Activated naive CD8-positive, alpha-beta T cell treated with anti-CD3 and anti-CD28 coated beads, Interleukin-2, amount 50 U/mL, for 24 hours (primary cell): Measurements from ENCODE around the gene XPO6.
"Not testable (repeated sequence)": the region's sequence is repeated elsewhere in the genome, so short reads cannot be mapped to it uniquely, and the experiment has no call there.

ENCODE experiments used
- ATAC-seq: fragments of 150-1000 bp; cut with Tn5 transposase; one replicate; pipeline ENCODE4 v1.10.0; 2021
- DNase-seq: peaks from one replicate; pipeline ENCODE4 v3.0.0; 2021
- H3K27ac Mint-ChIP-seq: one replicate; pipeline ENCODE4 v1.8.0; 2021; ENCODE audit warnings: mild to moderate bottlenecking, mixed read lengths
- H3K27me3 Mint-ChIP-seq: one replicate; pipeline ENCODE4 v1.8.0; 2021; ENCODE audit warnings: mixed read lengths
- H3K36me3 Mint-ChIP-seq: one replicate; pipeline ENCODE4 v1.8.0; 2021; ENCODE audit warnings: low read depth, mixed read lengths
- H3K4me1 Mint-ChIP-seq: one replicate; pipeline ENCODE4 v1.8.0; 2021; ENCODE audit warnings: mixed read lengths
- H3K4me3 Mint-ChIP-seq: one replicate; pipeline ENCODE4 v1.8.0; 2021; ENCODE audit warnings: mild to moderate bottlenecking, moderate library complexity, mixed read lengths
- H3K9me3 Mint-ChIP-seq: one replicate; pipeline ENCODE4 v1.8.0; 2021; ENCODE audit warnings: mixed read lengths

Gene XPO6

DNA sequence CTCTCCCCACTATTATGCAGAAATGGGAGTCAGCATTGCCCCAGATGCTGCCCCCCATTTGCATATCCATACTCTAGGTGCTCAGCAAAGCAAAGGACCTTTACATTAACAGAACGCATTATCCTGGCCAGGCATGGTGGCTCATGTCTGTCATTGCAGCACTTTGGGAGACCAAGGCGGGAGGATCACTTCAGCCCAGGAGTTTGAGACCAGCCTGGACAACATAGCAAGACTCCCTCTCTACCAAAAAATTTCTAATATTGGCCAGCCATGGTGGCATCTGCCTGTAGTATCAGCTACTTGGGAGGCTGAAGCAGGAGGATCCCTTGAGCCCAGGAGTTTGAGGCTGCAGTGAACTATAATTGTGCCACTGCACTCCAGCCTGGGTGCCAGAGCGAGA, 12.1 kb upstream of the XPO6 start:
- not testable (repeated sequence) for H3K27ac Mint-ChIP-seq

GRCh38 chr16:28219777-28220176, 8.0 kb upstream of the XPO6 start:
- H3K4me1 Mint-ChIP-seq, ATAC-seq, H3K27me3 Mint-ChIP-seq, H3K27ac Mint-ChIP-seq, H3K9me3 Mint-ChIP-seq, H3K36me3 Mint-ChIP-seq, DNase-seq, H3K4me3 Mint-ChIP-seq: not testable (repeated sequence)

More for the DNA sequence above, 12.1 kb upstream of the XPO6 start:
- not testable (repeated sequence) for DNase-seq, H3K9me3 Mint-ChIP-seq, H3K4me1 Mint-ChIP-seq, H3K36me3 Mint-ChIP-seq, H3K4me3 Mint-ChIP-seq, ATAC-seq, H3K27me3 Mint-ChIP-seq

DNA sequence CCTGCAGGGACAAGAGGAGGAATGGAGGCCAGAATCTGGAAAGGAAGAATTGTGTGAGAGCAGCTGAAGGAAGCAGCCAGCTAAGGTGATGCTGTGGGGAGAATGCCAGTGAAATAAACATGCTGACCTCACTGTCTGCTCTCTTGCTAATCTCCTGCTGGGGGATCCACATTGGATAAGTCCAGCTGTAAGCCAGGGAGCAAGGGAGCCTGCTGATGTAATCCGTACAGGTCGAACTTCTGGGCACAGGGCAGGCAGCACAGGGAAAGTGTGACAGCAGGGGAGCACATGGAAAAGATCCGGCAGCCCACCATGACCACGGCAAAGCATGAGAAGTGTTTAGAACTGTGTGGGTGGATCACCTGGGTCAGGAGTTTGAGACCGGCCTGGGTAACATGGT, 7.5 kb upstream of the XPO6 start:
- Mint-ChIP-seq H3K27ac (no peak overlapping the region), H3K9me3 (no peaks in the 10 kb centered on the region), H3K4me1 (no peaks in the 10 kb centered on the region), H3K36me3 (no peaks in the 10 kb centered on the region), H3K27me3 (no peaks in the 10 kb centered on the region), H3K4me3 (no peak overlapping the region)
- ATAC-seq: no peak
- no peak for DNase-seq

DNA sequence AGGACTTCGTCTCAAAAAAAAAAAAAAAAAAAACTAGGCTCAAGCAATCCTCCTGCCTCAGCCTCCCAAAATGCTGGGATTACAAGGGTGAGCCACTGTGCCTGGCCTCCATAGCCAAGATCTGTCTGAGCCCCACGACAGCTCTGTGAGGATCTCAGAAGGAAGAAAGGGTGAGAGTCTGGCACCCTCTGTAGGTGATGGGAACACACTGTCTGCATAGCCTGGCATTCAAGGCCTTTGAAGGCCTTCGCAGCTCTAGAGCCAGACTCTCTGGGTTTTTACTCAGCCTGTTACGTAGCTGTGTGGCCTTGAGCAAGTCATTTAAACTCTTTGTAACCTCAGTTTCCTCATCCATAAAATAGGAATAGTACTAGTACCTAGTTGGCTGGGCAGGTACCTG, 6.3 kb upstream of the XPO6 start:
- H3K4me1 Mint-ChIP-seq: peaks cover 2% of the 10 kb centered on the region
- H3K4me3 Mint-ChIP-seq: no peak overlapping the region
- DNase-seq: peak; percentile 37
- no peaks in the 10 kb centered on the region for H3K9me3 Mint-ChIP-seq
- peak; percentile 98 for ATAC-seq
- H3K27me3 Mint-ChIP-seq: no peaks in the 10 kb centered on the region
- no peak overlapping the region for H3K27ac Mint-ChIP-seq
- no peaks in the 10 kb centered on the region for H3K36me3 Mint-ChIP-seq

DNA sequence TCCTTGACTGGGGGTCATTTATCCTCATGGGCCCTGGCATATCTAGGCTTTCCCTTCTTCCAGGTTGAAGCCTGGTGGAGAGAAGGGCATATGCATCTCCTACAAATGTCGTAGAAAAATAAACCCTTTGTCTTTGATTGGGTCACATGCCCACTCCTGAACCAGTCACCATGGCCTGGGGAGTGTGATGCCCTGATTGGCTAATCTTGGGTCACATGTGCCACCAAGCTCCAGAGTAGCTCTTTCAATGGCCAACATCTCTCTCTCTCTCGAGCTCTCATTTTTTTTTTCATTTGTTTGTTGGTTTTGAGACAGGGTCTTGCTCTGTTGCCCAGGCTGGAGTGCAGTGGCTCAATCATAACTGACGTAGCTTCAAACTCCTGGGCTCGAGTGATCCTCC, 5.6 kb upstream of the XPO6 start:
- peaks cover 6% of the 10 kb centered on the region for H3K4me1 Mint-ChIP-seq
- no peaks in the 10 kb centered on the region for H3K36me3 Mint-ChIP-seq
- no peak for ATAC-seq
- no peak overlapping the region for H3K27ac Mint-ChIP-seq
- H3K27me3 Mint-ChIP-seq: no peaks in the 10 kb centered on the region
- H3K4me3 Mint-ChIP-seq: no peak overlapping the region
- DNase-seq: no peak
- H3K9me3 Mint-ChIP-seq: no peaks in the 10 kb centered on the region

- H3K36me3 Mint-ChIP-seq: peaks cover 16% of the 10 kb centered on the region
- ATAC-seq (no peak), DNase-seq (no peak)
- H3K27ac Mint-ChIP-seq: no peak overlapping the region
- H3K27me3 Mint-ChIP-seq: no peaks in the 10 kb centered on the region
- no peak overlapping the region for H3K4me3 Mint-ChIP-seq
- peaks cover 25% of the 10 kb centered on the region for H3K4me1 Mint-ChIP-seq
- no peaks in the 10 kb centered on the region for H3K9me3 Mint-ChIP-seq
Observed at GRCh38 chr16:28213396-28213795, 1.6 kb upstream of the XPO6 start.

- Mint-ChIP-seq H3K4me1 (peaks cover 33% of the 10 kb centered on the region), H3K27me3 (no peaks in the 10 kb centered on the region), H3K36me3 (peaks cover 25% of the 10 kb centered on the region), H3K27ac (peak overlapping the region; percentile 93), H3K9me3 (no peaks in the 10 kb centered on the region), H3K4me3 (peak overlapping the region; percentile 79)
- DNase-seq (no peak), ATAC-seq (no peak)
Observed at GRCh38 chr16:28212532-28212873, 738 bp upstream of the XPO6 start.

GRCh38 chr16:28210979-28211588, 681 bp downstream of the XPO6 start:
- Mint-ChIP-seq H3K27me3 (no peaks in the 10 kb centered on the region), H3K27ac (peak overlapping the region; percentile 82), H3K9me3 (no peaks in the 10 kb centered on the region), H3K36me3 (peaks cover 35% of the 10 kb centered on the region), H3K4me3 (peak overlapping the region; percentile 91), H3K4me1 (peaks cover 45% of the 10 kb centered on the region)
- ATAC-seq (peak; percentile 80), DNase-seq (peak; percentile 79)

DNA sequence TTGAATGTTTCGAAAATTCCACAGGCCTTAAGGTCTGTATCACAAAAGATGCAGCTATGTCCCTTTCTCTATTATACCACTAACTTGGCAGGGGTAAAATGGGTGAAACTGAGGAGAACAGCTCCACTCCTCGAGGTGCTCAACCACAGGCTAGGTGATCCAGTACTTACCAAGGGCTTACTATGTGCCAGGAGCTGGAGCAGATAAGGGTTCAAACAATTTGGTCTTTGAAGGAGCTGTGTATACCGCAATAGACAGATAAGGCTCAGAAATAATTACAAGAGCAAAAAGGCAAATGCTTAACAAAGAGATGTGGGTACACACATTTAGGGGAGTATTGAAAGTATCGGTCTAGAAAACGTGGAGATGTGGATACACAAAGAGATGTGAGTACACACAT, 1.5 kb downstream of the XPO6 start:
- H3K27me3 Mint-ChIP-seq: no peaks in the 10 kb centered on the region
- H3K4me1 Mint-ChIP-seq: peaks cover 49% of the 10 kb centered on the region
- peaks cover 35% of the 10 kb centered on the region for H3K36me3 Mint-ChIP-seq
- ATAC-seq (no peak), DNase-seq (no peak)
- peak overlapping the region; percentile 91 for H3K4me3 Mint-ChIP-seq
- H3K27ac Mint-ChIP-seq: peak overlapping the region; percentile 82
- no peaks in the 10 kb centered on the region for H3K9me3 Mint-ChIP-seq

DNA sequence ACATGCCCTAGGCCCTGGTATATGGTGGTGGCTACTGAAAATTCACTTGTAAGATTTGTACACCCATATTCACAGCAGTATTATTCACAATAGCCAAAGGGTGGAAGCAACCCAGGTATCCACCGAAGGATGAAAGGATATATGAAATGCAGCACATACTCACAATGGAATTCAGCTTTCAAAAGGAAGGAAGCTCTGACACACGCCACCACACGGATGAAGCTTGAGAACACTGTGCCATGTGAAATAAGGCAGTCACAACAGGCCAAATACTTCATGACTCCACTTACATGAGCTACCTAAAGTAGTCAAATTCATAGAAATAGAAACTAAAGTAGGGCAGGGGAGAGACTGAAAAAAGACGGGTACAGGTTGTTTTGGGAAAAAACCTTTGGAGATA, 2.9 kb downstream of the XPO6 start:
- peak overlapping the region; percentile 82 for H3K27ac Mint-ChIP-seq
- H3K4me1 Mint-ChIP-seq: peaks cover 49% of the 10 kb centered on the region
- ATAC-seq (no peak), DNase-seq (no peak)
- H3K36me3 Mint-ChIP-seq: peaks cover 35% of the 10 kb centered on the region
- H3K9me3 Mint-ChIP-seq: no peaks in the 10 kb centered on the region
- H3K4me3 Mint-ChIP-seq: peak overlapping the region; percentile 91
- no peaks in the 10 kb centered on the region for H3K27me3 Mint-ChIP-seq

- Mint-ChIP-seq H3K4me3 (peak overlapping the region; percentile 91), H3K27ac (peak overlapping the region; percentile 60), H3K9me3 (no peaks in the 10 kb centered on the region), H3K4me1 (peaks cover 47% of the 10 kb centered on the region), H3K27me3 (no peaks in the 10 kb centered on the region), H3K36me3 (peaks cover 35% of the 10 kb centered on the region)
- DNase-seq (no peak), ATAC-seq (no peak)
Observed at GRCh38 chr16:28208131-28208530, 3.6 kb downstream of the XPO6 start.

DNA sequence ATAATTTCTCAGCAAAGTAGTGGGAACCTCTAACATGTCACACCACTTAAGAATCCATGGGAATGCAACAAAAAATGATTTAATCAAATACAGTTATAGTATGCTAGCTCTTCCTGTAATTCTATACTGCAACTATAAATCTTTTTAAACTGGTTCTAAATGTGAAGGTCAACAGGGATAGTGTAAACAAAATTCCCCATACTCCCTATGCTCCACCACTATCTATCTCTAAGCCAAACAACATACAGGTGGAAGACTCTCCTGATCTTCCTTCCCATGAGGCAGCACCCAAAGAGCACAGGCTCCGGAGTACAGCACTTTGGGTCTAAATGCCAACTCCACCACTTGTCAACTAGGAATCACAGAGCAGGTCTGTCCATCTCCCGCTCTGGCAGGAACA, 4.4 kb downstream of the XPO6 start:
- Mint-ChIP-seq H3K9me3 (no peaks in the 10 kb centered on the region), H3K27me3 (no peaks in the 10 kb centered on the region), H3K36me3 (peaks cover 35% of the 10 kb centered on the region), H3K4me3 (peak overlapping the region; percentile 47), H3K27ac (peak overlapping the region; percentile 50), H3K4me1 (peaks cover 44% of the 10 kb centered on the region)
- ATAC-seq (no peak), DNase-seq (no peak)

GRCh38 chr16:28205974-28206373, 5.8 kb downstream of the XPO6 start:
- Mint-ChIP-seq H3K4me3 (no peak overlapping the region), H3K9me3 (no peaks in the 10 kb centered on the region), H3K27ac (no peak overlapping the region), H3K36me3 (peaks cover 40% of the 10 kb centered on the region), H3K27me3 (no peaks in the 10 kb centered on the region), H3K4me1 (peaks cover 44% of the 10 kb centered on the region)
- DNase-seq (no peak), ATAC-seq (no peak)

GRCh38 chr16:28205117-28205899, 6.5 kb downstream of the XPO6 start:
- no peaks in the 10 kb centered on the region for H3K9me3 Mint-ChIP-seq
- no peaks in the 10 kb centered on the region for H3K27me3 Mint-ChIP-seq
- H3K4me1 Mint-ChIP-seq: peaks cover 51% of the 10 kb centered on the region
- H3K27ac Mint-ChIP-seq: no peak overlapping the region
- ATAC-seq (no peak), DNase-seq (no peak)
- H3K4me3 Mint-ChIP-seq: no peak overlapping the region
- peaks cover 44% of the 10 kb centered on the region for H3K36me3 Mint-ChIP-seq

DNA sequence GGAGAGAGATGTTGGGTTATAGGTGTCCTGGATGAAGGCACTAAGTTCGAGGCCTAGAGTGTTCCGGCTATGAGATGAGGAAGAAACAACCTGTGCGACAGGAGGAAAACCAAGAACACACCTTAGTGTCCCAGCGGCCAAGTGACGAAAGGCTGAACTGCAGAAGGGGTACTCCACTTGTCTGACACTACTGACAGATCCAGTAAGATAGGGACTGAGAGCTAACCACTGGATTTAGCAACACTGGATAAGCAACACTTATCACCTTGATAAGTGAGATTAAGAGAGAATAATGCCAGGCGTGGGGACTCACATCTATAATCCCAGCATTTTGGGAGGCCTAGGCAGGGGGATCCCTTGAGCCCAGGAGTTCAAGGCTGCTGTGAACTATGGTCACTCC, 7.1 kb downstream of the XPO6 start:
- Mint-ChIP-seq H3K9me3 (no peaks in the 10 kb centered on the region), H3K4me1 (peaks cover 52% of the 10 kb centered on the region), H3K27ac (no peak overlapping the region), H3K27me3 (no peaks in the 10 kb centered on the region), H3K36me3 (peaks cover 43% of the 10 kb centered on the region), H3K4me3 (no peak overlapping the region)
- DNase-seq: no peak
- ATAC-seq: no peak
